WTC11 (cell line): ENCODE results near the gene MYH11. TPM values are rescaled to one million over a fixed set of nuclear protein-coding genes. Genes with fewer than 3 reads are reported as not detected.

Experiments
- ATAC-seq: fragments of 200-7000 bp; cut with Tn5 transposase; 2 replicates; pipeline ENCODE4 v1.10.0; 2021; ENCODE audit warnings: mild to moderate bottlenecking, moderate library complexity
- CTCF ChIA-PET: fragments of 300-600 bp; sonication (Branson Sonifier 250); formaldehyde crosslinking; loops from one replicate; lab custom pipeline; 2021; ENCODE audit warnings: antibody characterized with exemption; lab: Charles Lee
- POLR2A ChIA-PET: fragments of 350-600 bp; sonication (Branson Sonifier 250); formaldehyde crosslinking; loops from one replicate; lab custom pipeline; 2021; ENCODE audit warnings: antibody characterized with exemption; lab: Charles Lee
- DNase-seq: peaks from one replicate; pipeline ENCODE4 v3.0.0; 2021; ENCODE audit warnings: low spot score
- H3K27ac Mint-ChIP-seq: 2 replicates; pipeline ENCODE4 v1.8.0; 2021; ENCODE audit warnings: mixed read lengths
- H3K27me3 Mint-ChIP-seq: 2 replicates; pipeline ENCODE4 v1.8.0; 2021; ENCODE audit warnings: low read depth, mild to moderate bottlenecking, moderate library complexity, mixed read lengths
- H3K36me3 Mint-ChIP-seq: 2 replicates; pipeline ENCODE4 v1.8.0; 2021; ENCODE audit warnings: mixed read lengths
- H3K4me1 Mint-ChIP-seq: 2 replicates; pipeline ENCODE4 v1.8.0; 2022; ENCODE audit warnings: mixed read lengths
- H3K4me3 Mint-ChIP-seq: 2 replicates; pipeline ENCODE4 v1.8.0; 2021; ENCODE audit warnings: mild to moderate bottlenecking, moderate library complexity, mixed read lengths
- H3K9me3 Mint-ChIP-seq: 2 replicates; pipeline ENCODE4 v1.8.0; 2021; ENCODE audit warnings: mixed read lengths
- AR ChIP-seq: fragments of 250-450 bp; sonication (Bioruptor Pico); IDR thresholded peaks from 2 replicates; pipeline ENCODE4 v1.9.0; 2021; ENCODE audit warnings: mild to moderate bottlenecking
- ATF2 ChIP-seq: sonication (generic); formaldehyde crosslinking; IDR thresholded peaks from 2 replicates; pipeline ENCODE4 v1.8.1; 2022; ENCODE audit warnings: low read depth, missing genetic modification reagents, borderline replicate concordance
- CREB1 ChIP-seq: sonication (generic); formaldehyde crosslinking; IDR thresholded peaks from 2 replicates; pipeline ENCODE4 v1.8.0; 2023; ENCODE audit warnings: mild to moderate bottlenecking, missing genetic modification reagents
- E2F4 ChIP-seq: sonication (generic); formaldehyde crosslinking; IDR thresholded peaks from 2 replicates; pipeline ENCODE4 v1.8.1; 2022; ENCODE audit warnings: low read depth, mild to moderate bottlenecking, moderate library complexity, missing genetic modification reagents, borderline replicate concordance
- ESRRA ChIP-seq: sonication (generic); formaldehyde crosslinking; IDR thresholded peaks from 2 replicates; pipeline ENCODE4 v1.8.1; 2022; ENCODE audit warnings: mild to moderate bottlenecking, missing genetic modification reagents, borderline replicate concordance
- ETV6 ChIP-seq: sonication (generic); formaldehyde crosslinking; IDR thresholded peaks from 2 replicates; pipeline ENCODE4 v1.8.1; 2022; ENCODE audit warnings: mild to moderate bottlenecking, missing genetic modification reagents
- FOXK1 ChIP-seq: sonication (generic); formaldehyde crosslinking; IDR thresholded peaks from 2 replicates; pipeline ENCODE4 v1.8.0; 2022; ENCODE audit warnings: mild to moderate bottlenecking, moderate library complexity, missing genetic modification reagents
- GRHL2 ChIP-seq: fragments of 250-450 bp; sonication (Bioruptor Pico); IDR thresholded peaks from 2 replicates; pipeline ENCODE4 v1.8.0; 2022; ENCODE audit warnings: mild to moderate bottlenecking, moderate library complexity; ENCODE audit not compliant: insufficient replicate concordance, severe bottlenecking
- JUN ChIP-seq: sonication (generic); formaldehyde crosslinking; IDR thresholded peaks from 2 replicates; pipeline ENCODE4 v1.8.0; 2023; ENCODE audit warnings: mild to moderate bottlenecking, missing genetic modification reagents
- MLX ChIP-seq: sonication (generic); formaldehyde crosslinking; IDR thresholded peaks from 2 replicates; pipeline ENCODE4 v1.8.1; 2023; ENCODE audit warnings: mild to moderate bottlenecking, missing genetic modification reagents, moderate library complexity
- MYBL2 ChIP-seq: sonication (generic); formaldehyde crosslinking; IDR thresholded peaks from 2 replicates; pipeline ENCODE4 v1.8.1; 2023; ENCODE audit warnings: mild to moderate bottlenecking, moderate library complexity, missing genetic modification reagents
- OVOL2 ChIP-seq: fragments of 250-450 bp; sonication (Bioruptor Pico); IDR thresholded peaks from 2 replicates; pipeline ENCODE4 v1.9.0; 2021; ENCODE audit warnings: mild to moderate bottlenecking, borderline replicate concordance
- RELA ChIP-seq: sonication (generic); formaldehyde crosslinking; IDR thresholded peaks from 2 replicates; pipeline ENCODE4 v1.8.1; 2022; ENCODE audit warnings: missing genetic modification reagents, mild to moderate bottlenecking, borderline replicate concordance
- SMAD3 ChIP-seq: sonication (generic); formaldehyde crosslinking; IDR thresholded peaks from 2 replicates; pipeline ENCODE4 v1.8.0; 2022; ENCODE audit warnings: missing genetic modification reagents, mild to moderate bottlenecking, borderline replicate concordance
- SOX15 ChIP-seq: fragments of 250-450 bp; sonication (Bioruptor Pico); IDR thresholded peaks from 2 replicates; pipeline ENCODE4 v1.9.0; 2021; ENCODE audit warnings: mild to moderate bottlenecking
- TCF7 ChIP-seq: sonication (generic); formaldehyde crosslinking; IDR thresholded peaks from 2 replicates; pipeline ENCODE4 v1.8.0; 2022; ENCODE audit warnings: mild to moderate bottlenecking, low read depth, missing genetic modification reagents, moderate library complexity
- ZBTB43 ChIP-seq: sonication (generic); formaldehyde crosslinking; IDR thresholded peaks from 2 replicates; pipeline ENCODE4 v1.8.1; 2023; ENCODE audit warnings: mild to moderate bottlenecking, missing genetic modification reagents
- ZNF425 ChIP-seq: fragments of 250-450 bp; sonication (Bioruptor Pico); conservative IDR thresholded peaks from 2 replicates; pipeline ENCODE4 v1.9.0; 2021; ENCODE audit warnings: mild to moderate bottlenecking
- ZNF512 ChIP-seq: sonication (generic); formaldehyde crosslinking; IDR thresholded peaks from 2 replicates; pipeline ENCODE4 v1.8.1; 2022; ENCODE audit warnings: missing genetic modification reagents, borderline replicate concordance
- ZSCAN18 ChIP-seq: fragments of 250-450 bp; sonication (Bioruptor Pico); IDR thresholded peaks from 2 replicates; pipeline ENCODE4 v2.1.2; 2022; ENCODE audit warnings: mild to moderate bottlenecking, moderate library complexity
- total RNA-seq: library from RNA; stranded (reverse); gene quantifications from 3 replicates; pipeline ENCODE4 v1.2.3, GENCODE V29; 2021

MYH11 gene
- total RNA-seq, 1 experiment from 2014 or later, result 0.74 TPM

- Mint-ChIP-seq H3K9me3 (no peaks in the 10 kb centered on the region), H3K4me3 (no peak overlapping the region), H3K27ac (no peak overlapping the region), H3K4me1 (peaks cover 3% of the 10 kb centered on the region; the same call in 1 of the 2 replicates), H3K36me3 (no peaks in the 10 kb centered on the region), H3K27me3 (peaks cover 9% of the 10 kb centered on the region)
- TF ChIP-seq ATF2 (CRISPR knock-in tag) (no peak), ETV6 (CRISPR knock-in tag) (no peak), SOX15 (CRISPR knock-in tag) (no peak), AR (CRISPR knock-in tag) (no peak), RELA (no peak), ESRRA (CRISPR knock-in tag) (no peak)
- CTCF ChIA-PET, result interaction anchor here (3.8 kb wide), 1 partner anchor 47 kb away, joined by 87 read pairs; no protein-coding TSS in a partner anchor
- ATAC-seq, result no peak
- POLR2A ChIA-PET, result interaction anchor here (0.8 kb wide), 1 partner anchor 298 kb away, joined by 3 read pairs; no protein-coding TSS in a partner anchor
- DNase-seq, result no peak
Observed at GRCh38 chr16:15775663-15776304, 81.0 kb downstream of the MYH11 start.

- Mint-ChIP-seq H3K9me3 (no peaks in the 10 kb centered on the region), H3K27me3 (peaks cover 9% of the 10 kb centered on the region), H3K36me3 (no peaks in the 10 kb centered on the region), H3K27ac (no peak overlapping the region), H3K4me1 (peaks cover 3% of the 10 kb centered on the region; the same call in 1 of the 2 replicates), H3K4me3 (no peak overlapping the region)
- ChIA-PET CTCF (interaction anchor here (1.3 kb wide), 1 partner anchor 46 kb away, joined by 3 read pairs; no protein-coding TSS in a partner anchor), POLR2A (interaction anchor here (0.5 kb wide), 1 partner anchor 344 kb away, joined by 3 read pairs; no protein-coding TSS in a partner anchor)
- DNase-seq (no peak), ATAC-seq (no peak)
- TF ChIP-seq ZSCAN18 (CRISPR knock-in tag) (no peak), CREB1 (CRISPR knock-in tag) (no peak), OVOL2 (no peak), ZNF512 (CRISPR knock-in tag) (no peak), E2F4 (CRISPR knock-in tag) (no peak), JUN (CRISPR knock-in tag) (no peak), ZNF425 (CRISPR knock-in tag) (no peak), MLX (CRISPR knock-in tag) (no peak), TCF7 (no peak), FOXK1 (no peak), MYBL2 (CRISPR knock-in tag) (no peak), SMAD3 (no peak), RELA (no peak), ZBTB43 (no peak), GRHL2 (no peak)
Observed at GRCh38 chr16:15775209-15775608, 81.6 kb downstream of the MYH11 start.
